NCI-H2196 (cell line): ENCODE data around the gene FBLIM1.
A peak's percentile ranks its signal among the peaks of the same experiment; 100 is the strongest.

Experiments used
- DNase-seq: peaks from one replicate; lab custom pipeline; 2025; ENCODE audit not compliant: unreplicated experiment; lab: John Stamatoyannopoulos, UW

FBLIM1 gene

DNA sequence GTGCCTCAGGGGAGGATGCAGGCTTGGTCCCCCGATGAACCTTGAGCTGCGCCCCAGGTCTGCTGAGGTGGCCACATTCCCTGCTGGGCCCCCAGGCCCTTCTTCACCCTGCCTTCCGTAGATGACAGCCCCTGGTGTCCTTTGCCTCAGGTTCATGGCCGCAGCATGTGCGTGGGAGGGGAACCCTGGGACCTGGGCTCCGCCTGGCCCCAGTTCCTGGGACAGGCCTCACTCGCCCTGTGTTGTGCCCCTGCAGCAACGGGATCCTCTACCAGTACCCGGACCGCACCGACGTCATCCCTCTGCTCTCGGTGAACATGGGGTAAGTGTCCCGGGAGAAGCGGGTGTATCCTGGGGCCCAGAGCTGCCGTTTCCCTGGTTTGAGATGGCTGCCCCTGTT is 27.7 kb upstream of the FBLIM1 start:
- no peak for DNase-seq

DNA sequence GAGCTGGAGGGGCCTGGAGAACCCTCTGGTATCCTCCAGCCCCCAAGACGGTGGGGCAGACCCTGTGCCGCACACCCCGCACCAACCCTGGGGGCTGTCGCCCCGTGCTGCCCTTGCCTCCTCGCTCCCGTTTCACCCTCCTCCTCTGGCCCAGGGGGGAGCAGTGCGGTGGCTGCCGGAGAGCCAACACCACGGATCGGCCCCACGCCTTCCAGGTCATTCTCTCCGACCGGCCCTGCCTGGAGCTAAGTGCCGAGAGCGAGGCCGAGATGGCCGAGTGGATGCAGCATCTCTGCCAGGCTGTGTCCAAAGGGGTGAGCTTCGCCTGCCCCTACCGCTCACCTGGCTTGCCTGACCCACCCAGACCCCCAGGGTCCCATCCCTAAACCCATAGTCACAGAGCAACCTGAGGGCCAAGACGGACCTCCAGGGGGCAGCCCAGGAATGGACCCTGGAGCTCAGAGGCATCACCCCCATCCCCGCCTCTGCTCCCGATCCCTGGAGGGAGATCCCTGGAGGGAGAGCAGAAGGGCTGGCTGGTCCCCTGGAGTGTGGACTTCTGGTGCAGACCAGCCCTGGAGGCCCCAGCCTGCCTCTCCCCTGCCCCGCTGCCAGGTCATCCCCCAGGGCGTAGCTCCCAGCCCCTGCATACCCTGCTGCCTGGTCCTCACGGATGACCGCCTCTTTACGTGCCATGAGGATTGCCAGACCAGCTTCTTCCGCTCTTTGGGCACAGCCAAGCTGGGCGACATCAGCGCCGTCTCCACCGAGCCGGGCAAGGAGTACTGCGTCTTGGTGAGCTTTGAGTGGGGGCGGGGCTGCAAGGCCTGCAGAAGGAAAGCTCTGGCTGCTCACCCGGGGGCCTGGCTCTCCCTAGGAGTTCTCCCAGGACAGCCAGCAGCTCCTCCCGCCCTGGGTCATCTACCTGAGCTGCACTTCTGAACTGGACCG is 26.6 kb upstream of the FBLIM1 start:
- no peak for DNase-seq

DNA sequence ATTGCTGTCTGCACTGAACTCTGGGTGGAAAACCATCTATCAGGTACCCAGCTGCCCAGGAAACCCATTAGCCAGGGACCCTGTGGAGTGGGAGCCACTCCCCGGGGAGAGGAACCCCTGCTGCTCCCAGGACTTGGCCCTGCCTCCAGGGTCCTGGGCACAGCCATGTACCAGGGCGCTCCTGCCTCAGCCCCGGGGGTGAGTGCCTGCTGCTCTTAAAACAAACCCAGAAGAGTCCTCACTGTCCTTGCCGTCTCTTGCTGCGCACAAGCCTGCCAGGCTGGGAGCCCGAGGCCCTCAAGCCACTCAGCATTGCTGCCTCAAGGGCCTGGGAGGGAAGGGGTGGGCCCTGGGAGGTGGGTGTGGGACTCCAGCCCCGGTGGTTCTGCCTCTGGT is 25.9 kb upstream of the FBLIM1 start:
- DNase-seq, result no peak

DNA sequence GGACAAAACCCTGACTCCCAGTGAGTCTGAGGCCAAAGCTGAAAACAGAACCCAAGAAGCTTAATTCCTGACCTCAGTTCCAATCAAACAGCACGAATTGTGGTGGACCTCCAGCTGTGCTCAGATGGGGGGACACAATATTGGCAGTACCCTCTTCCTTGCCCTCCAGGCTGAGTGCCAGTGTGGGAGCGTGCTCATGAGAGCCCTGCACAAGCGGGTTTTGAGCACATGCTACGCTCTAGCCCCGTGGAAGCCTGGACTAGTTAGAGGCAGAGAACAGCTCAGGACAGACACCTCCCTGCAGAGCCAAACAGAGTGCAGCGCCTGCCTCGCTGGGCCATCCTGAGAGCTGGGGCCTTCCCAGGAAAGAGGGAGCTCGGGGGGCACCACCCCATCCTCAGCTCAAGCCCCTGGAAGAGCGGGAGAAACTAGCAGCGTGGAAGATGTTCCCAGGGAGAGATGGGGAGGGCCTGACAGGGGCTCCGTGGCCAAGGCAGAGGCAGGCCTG is 25.3 kb upstream of the FBLIM1 start:
- no peak for DNase-seq

DNA sequence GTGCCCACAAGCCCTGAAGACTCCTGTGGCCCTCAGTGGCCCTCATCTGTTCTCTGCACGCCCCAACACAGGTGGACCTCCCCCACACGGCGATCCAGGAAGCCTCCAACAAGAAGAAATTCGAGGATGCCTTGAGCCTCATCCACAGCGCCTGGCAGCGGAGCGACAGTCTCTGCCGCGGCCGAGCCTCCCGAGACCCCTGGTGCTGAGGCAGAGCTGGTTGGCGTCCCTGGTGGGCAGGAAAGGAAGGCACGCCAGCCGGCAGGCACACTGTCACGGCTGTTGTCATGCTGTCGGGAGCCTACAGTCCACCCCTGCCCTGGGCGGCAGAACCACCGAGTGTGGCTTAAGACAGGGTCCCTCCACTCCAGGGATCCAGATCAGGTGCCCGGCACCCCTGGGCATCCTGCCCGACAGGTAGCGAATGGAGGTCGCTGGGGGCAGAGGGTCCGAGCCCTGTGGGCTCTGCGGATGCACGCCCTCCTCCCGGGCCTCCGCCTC is 24.8 kb upstream of the FBLIM1 start:
- no peak for DNase-seq

DNA sequence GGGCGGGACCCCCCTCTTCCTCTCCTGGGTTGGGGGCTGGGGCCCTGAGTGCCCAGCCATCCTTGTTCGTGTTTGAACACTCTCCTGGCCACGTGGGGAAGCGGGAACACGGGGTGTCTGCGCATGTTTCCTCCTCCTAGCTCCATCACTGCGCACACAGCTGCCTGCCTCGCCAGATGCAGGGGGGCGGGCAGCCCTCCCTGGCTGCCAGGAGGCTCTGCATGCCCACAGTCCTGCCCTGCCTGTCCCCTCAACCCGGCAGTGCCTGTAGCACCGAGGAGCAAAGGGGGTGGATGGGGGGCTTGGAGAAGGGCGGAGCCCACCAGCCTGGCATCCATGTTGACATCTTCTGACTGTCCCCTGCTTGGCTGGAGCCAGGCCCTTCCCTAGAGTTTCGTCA is 24.3 kb upstream of the FBLIM1 start:
- no peak for DNase-seq

DNA sequence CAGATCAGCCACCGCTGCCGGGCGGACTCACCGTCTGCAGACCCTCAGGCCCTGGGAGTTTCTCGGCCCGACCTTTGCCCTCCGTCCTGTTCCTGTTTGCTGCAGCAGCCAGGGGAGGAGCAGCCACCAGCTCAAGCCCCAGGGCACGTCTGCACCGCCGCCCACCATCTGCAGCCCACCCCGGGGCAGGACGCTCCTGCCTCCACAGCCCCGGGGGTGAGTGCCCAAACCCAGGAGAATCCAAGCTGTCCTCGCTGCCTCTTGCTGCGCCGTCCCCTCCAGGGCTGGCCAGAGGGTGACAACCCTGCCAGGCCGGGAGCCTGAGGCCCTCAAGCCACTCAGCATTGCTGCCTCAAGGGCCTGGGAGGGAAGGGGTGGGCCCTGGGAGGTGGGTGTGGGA is 23.7 kb upstream of the FBLIM1 start:
- no peak for DNase-seq

DNA sequence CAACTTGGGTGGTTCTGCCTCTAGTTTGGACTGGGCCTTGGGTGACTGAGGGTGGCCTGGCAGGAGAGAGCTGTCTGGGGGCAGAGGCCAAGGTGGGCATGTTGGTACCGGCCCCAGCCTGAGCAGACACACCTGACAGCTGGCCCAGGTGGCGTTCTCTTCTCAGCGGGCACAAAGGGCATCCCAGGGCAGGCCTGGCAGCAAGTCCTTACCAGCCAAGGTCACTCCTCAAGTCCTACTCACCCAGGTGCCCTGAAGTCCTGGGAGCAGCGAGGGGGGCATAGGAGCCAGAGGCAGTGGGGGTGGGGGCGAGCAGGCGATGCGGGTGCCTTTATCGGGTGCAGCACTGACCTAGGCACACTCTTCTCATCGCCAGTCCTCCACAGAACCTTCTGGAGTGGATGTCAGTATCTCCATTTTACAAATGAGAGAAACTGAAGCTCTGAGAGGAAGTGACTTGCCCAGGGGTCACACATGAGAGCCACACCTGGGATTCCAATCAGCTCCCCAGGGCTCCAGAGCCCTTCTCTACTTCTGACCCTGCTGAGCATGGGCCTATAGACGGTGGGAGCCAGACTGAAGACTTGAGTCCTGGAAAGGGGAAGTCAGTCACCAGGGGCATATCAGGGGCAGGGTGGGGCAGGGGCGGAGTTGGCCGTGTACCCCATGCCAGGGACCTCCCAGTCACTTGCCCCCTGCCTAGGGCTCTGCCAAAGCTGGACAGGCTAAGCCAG is 23.1 kb upstream of the FBLIM1 start:
- DNase-seq, result no peak

DNA sequence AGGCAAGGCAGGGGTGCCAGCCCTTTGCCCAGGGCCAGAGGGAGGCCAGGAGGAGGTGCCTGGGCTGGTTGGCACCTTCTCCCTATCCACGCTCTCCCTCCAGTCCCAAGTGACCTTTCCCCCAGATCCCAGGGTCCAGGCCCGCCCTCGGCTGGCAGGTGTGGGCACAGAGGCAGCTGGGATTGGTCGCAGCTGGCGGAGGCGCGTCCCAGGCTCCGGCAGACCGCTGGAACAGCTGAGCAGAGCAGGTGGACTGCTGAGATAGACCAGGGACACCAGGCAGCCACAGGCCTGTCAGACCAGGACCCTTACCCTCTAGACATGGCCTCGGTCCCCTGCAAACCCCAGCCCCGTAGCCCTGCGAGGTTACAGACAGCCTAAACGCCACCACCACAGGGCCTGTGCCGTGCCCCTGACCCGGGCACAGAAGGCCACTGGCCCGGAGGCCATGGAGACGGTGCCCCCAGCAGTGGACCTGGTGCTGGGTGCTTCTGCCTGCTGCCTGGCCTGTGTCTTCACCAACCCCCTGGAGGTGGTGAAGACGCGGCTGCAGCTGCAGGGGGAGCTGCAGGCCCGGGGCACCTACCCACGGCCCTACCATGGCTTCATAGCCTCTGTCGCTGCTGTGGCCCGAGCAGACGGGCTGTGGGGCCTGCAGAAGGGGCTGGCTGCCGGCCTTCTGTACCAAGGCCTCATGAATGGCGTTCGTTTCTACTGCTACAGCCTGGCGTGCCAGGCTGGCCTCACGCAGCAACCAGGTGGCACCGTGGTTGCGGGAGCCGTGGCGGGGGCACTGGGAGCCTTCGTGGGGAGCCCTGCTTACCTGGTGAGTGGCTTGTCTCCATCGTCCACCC is 22.3 kb upstream of the FBLIM1 start, which contains the start of gene SLC25A34:
Gene SLC25A34 (plus strand): TSS at position 221 of the 854 bp plus-strand sequence. CDS start 228 bp downstream, at position 449.
- peak; percentile 92 for DNase-seq

DNA sequence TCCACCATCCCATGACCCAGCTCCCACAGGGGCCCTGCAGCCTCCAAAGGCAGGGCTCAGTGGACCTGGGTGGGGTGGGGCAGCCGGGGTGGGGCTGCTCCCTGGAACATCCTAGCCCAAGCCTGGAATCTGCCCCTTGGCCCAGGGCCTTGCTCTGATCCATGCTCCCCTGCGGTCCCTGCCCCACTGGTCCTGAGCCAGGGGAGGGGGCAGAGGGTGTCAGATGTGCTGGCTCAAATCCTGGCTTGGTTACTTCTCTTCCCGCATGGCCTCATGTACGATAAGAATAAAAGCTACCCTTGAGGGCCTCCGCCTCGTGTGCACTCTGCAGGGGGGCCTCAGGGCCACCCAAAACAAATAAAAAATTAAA is 21.7 kb upstream of the FBLIM1 start:
- no peak for DNase-seq

DNA sequence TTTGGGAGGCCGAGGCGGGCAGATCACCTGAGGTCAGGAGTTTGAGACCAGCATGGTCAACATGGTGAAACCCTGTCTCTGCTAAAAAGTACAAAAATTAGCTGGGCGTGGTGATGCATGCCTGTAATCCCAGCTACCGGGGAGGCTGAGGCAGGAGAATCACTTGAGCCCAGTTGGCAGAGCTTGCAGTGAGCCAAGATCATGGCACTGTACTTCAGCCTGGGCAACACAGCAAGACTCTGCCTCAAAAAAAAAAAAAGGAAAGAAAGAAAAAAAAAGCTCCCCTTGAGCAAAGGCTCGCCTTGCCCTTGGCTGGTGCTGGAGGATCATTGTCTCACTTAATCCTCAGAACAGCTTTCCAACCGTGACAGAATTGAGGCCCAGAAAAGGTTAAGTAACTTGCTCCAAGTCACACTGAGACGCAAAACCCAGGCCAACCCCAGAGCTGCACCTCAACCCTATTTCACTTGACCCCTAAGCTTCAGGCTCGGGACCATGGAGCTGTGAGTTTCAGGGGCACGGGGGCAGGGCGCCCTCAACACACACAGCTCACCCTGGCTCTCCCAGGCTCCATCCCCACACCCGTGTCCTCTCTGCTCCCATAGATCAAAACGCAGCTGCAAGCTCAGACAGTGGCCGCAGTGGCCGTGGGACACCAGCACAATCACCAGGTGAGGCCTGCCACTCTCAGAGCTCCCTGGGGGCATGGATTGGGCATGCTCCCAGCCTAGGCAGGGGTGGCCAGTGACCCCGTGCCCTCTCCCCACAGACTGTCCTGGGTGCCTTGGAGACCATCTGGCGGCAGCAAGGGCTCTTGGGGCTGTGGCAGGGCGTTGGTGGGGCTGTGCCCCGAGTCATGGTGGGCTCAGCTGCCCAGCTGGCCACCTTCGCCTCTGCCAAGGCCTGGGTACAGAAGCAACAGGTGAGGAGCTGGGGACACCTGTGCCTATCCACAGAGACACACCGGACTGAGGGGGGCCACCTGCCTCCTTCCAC is 21.0 kb upstream of the FBLIM1 start:
- DNase-seq, result no peak

DNA sequence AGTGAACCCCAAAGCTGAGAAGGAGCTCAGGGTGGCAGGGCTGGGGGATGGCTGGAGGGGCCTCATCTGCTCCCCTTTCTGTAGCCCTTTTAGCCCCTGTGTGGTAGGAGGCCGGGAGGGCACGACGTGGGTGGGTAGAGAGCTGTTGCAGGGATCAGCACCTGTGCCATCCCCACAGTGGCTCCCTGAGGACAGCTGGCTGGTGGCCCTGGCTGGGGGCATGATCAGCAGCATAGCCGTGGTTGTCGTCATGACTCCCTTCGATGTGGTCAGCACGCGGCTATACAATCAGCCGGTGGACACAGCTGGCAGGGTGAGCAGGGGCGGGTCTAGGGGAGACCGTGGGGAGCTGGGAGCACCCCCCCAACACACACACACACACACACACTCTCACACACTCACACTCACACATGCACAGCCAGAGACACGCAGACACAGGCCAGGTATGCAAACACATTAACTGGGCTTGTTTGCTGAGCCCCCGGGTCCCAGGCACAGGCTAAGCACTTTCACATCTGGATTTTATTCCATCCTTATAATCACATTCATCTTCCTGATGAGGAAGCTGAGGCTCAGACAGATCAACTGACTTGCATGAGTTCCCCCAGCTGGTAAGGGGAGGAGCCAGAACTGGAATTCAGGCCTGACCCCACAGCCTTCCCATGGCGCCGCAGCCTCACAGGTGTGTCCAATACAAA is 20.0 kb upstream of the FBLIM1 start:
- DNase-seq, result no peak

DNA sequence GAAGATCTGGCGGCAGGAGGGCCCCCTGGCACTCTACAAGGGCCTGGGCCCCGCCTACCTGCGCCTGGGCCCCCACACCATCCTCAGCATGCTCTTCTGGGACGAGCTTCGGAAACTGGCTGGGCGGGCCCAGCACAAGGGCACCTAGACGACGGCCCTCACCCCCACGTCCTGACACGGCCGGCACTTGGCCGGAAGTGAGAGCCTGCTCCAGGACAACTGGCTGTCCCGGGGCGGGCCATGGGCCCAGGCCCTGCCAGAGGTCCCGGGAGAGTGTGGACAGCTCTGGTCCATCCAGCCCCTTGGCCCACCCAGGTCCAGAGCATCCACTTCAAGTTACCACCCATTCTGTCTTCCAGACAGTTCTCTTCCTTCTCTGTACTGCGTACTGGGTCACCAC is 19.3 kb upstream of the FBLIM1 start:
- no peak for DNase-seq

DNA sequence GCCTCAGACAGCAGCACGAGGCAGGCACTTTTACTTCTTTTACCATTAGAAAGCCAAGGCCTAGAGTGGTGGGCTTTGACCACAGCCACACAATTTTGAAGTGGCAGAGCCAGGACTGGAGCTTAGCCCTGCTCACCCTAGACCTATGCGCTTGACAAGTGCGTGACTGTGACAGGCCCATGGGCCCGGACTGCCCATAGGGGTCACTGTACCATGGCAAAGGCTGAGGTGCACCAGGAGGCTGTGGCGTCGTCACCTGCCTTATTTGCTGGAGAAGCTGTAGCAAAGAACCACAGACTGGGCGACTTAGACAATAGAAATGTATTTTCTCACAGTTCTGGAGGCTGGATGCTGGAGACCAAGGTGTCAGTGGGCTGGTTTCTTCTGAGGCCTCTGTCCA is 18.9 kb upstream of the FBLIM1 start:
- no peak for DNase-seq

DNA sequence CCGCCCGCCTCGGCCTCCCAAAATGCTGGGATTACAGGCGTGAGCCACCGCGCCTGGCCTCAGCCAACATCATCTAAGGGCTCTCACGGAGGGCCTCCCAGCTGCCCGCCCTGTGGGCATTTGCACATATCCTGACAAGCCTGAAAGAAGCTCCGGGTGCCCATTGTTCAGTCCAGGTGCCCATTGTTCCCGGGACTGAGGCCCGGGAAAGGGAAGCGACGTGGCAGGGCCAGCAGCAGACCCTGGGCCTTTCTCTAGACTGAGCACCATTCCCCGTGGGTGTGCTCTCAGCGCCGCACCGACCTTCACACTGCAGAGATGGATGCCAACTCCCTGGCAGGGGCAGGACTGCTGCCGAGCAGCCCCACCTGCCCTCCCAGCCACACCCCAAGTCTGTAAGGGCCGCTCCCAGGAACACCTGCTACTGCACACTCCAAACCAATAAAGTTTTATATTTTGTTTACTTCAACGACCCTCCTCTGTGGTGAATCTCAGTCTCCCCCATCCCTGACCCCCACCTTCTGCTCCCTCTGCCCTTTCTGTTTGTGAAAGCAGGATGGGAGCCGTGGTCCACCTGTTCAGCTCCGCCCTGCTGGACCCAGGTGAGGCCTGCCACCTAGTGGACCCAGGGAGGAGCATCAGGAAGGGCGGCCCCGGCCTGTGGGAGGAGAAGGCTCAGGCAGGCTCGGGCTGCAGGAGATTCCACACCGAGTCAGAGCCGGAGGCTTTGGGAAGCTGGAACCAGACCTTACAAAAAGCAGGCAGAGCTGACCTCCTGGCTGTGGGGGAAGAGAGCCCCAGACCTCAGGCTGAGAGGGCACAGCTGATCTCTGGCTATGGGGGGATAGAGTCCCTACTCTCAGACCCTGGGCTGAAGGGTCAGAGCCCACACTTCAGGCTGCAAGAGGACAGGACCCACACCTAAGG is 17.4 kb upstream of the FBLIM1 start:
- peak; percentile 89 for DNase-seq

DNA sequence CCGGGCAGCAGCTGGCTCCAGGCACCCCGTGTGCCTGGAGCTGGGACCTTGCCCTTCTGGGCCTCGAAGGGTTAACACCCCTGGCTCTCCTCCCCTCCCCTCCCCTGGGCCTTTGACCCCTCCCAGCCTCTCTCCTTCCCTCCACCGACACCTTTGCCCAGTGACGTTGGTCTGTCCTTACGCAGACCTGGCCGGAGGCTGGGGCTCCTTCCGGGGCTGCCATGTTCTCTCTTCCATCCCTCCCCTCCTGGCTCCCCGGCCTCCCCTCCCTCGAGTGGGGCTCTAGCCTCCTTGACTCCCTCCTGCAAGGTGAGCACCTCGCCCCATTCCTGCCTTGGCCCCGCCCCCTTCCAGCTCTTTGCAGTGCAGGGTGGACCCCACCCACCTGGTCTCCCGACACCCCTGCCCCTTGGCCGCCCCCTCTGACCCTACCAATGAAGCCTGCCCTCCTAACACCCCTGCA is 16.2 kb upstream of the FBLIM1 start, which contains the start of gene TMEM82:
Gene TMEM82 (plus strand): TSS at position 161 of the 463 bp plus-strand sequence. CDS start 61 bp downstream, at position 222.
- DNase-seq, result no peak

DNA sequence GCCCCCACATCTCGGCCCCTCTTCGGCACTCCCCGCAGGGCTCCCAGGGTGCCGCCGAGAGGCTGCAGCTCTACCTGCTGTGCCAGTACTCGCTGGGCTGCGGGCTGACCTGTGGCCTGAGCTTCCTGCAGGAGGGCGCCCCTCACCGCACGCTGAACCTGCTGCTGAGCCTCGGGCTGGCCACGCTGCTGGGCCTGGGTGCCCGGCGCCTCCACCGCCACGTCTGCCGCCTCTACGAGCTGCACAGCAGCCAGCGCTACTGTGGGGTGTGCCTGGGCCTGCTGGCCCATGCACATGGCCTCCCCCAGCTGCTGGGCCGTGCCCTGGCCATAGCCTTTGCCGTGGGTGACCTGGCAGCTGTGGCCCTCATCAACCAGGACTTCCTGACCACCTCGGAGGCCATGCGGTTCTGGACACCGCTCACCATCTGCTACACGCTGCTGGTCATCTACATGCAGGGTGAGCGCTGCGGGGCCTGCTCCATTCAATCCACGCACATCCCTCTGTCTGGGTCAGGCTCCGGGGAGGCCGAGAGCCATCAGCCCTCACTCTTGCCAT is 14.4 kb upstream of the FBLIM1 start:
- no peak for DNase-seq
